ENCODE measurements around the gene CDRT4.

Gene CDRT4

GRCh38 chr17:15388356-15389041, 78.9 kb downstream of the CDRT4 start:
- DNase-seq: no peak

DNA sequence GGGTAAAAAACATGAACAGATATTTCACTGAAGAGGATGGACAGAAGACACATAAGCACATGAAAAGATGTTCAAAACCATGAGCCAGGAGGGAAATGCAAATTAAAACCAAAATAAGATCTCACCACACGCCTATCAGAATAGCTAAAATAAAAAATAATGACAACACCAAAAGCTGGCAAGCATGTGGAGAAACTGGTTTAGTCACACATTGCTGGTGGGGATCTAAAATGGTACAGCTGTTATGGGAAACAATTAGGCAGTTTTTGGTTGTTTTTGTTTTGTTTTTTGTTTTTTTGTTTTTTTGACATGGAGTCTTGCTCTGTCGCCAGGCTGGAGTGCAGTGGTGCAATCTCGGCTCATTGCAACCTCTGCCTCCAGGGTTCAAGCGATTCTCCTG, 81.3 kb downstream of the CDRT4 start:
- DNase-seq: no peak

Measured in COR-L47 (cell line).